Measurements from ENCODE around the gene HEPACAM.
"Not testable (repeated sequence)": the region's sequence is repeated elsewhere in the genome, so short reads cannot be mapped to it uniquely, and the experiment has no call there.

HEPACAM gene

DNA sequence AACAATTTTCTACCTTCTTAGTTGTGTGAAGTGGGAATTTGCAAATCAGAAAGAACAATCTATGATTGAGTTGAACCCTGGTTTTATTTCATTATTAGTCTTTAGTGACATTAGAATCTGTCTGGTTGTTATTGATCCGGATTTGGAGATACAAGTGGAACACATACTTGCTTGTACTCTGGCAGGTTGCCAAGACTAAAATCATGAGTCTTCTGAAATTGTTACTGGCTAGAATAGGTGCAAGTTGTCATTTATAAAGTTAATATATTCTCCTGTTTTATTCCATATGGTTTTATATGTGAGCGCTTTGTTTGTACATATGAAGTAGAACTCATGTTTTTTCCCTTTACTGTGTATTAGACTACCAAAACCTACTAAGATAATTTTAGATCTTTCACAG, 41.2 kb upstream of the HEPACAM start:
- ChIA-PET CTCF (no interaction called here), POLR2A (no interaction called here)
- DNase-seq (ENCODE audit: extremely low spot score): no peak
- TF ChIP-seq SUZ12 (IDR thresholded peaks at IDR 0.05) (no peak), BHLHE40 (IDR thresholded peaks at IDR 0.05; ENCODE audit: borderline replicate concordance) (no peak), ZNF384 (IDR thresholded peaks at IDR 0.05) (no peak), ELF4 (IDR thresholded peaks at IDR 0.05) (no peak), LEF1 (IDR thresholded peaks at IDR 0.05; ENCODE audit: borderline replicate concordance) (no peak), FOXK2 (IDR thresholded peaks at IDR 0.05) (no peak)
- TF ChIP-seq, protein P1, sequence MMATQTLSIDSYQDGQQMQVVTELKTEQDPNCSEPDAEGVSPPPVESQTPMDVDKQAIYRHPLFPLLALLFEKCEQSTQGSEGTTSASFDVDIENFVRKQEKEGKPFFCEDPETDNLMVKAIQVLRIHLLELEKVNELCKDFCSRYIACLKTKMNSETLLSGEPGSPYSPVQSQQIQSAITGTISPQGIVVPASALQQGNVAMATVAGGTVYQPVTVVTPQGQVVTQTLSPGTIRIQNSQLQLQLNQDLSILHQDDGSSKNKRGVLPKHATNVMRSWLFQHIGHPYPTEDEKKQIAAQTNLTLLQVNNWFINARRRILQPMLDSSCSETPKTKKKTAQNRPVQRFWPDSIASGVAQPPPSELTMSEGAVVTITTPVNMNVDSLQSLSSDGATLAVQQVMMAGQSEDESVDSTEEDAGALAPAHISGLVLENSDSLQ (IDR thresholded peaks at IDR 0.05): no peak

DNA sequence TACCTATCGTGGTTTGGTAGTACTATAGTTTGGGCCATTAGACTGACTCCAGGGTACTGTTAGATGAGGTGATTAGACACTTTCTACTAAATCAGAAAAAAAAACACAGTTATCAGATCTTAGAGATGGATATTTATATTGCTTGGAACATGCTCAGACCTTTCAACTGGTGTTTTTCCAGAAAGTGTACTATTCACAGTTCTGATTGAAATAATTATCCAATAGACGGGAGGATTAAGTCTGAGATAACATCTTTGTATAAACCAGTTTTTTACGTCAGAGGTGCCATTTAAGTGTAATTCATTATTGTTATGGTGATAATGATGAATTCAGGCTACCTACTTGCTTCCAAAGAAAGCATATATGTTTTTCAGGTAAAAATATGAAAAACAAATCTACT, 40.7 kb upstream of the HEPACAM start:
- TF ChIP-seq FOXM1 (IDR thresholded peaks at IDR 0.05; ENCODE audit: borderline replicate concordance) (no peak), SUZ12 (IDR thresholded peaks at IDR 0.05) (no peak), ELF4 (IDR thresholded peaks at IDR 0.05) (no peak), NFRKB (IDR thresholded peaks at IDR 0.05) (no peak), TARDBP (IDR thresholded peaks at IDR 0.05) (no peak), FOXK2 (IDR thresholded peaks at IDR 0.05) (no peak), ARNT (IDR thresholded peaks at IDR 0.05) (no peak), ZNF384 (IDR thresholded peaks at IDR 0.05) (no peak), HDGF (IDR thresholded peaks at IDR 0.05; ENCODE audit: borderline replicate concordance) (no peak), FOXA1 (IDR thresholded peaks at IDR 0.05) (no peak), CTBP1 (IDR thresholded peaks at IDR 0.05; ENCODE audit: borderline replicate concordance) (no peak), BHLHE40 (IDR thresholded peaks at IDR 0.05; ENCODE audit: borderline replicate concordance) (no peak), SP1 (IDR thresholded peaks at IDR 0.05) (no peak), L3MBTL2 (conservative IDR thresholded peaks at IDR 0.05) (no peak)
- TF ChIP-seq, protein P1 (IDR thresholded peaks at IDR 0.05): no peak
- DNase-seq (ENCODE audit: extremely low spot score): no peak
- CTCF ChIA-PET: no interaction called here
- POLR2A ChIA-PET: no interaction called here

DNA sequence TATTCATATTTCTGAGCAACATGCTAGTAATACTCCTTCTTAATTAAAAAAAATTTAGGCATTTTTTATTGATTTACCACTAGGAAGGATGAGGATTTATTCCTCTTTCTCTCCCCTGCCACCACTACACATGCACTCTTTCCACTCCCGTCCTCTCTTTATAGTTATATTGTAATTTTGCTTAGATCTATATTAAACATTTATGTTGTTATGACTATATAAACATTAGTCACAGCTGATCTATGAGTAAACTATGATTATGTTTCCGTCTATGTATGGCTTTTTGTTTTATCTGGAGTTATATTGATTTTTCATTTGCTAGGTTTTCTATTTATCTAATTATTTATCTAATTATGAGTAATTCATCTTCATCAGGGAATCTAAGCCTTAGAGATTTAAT, 36.0 kb upstream of the HEPACAM start:
- no peak for TF ChIP-seq ELF4 (IDR thresholded peaks at IDR 0.05)
- no peak for TF ChIP-seq FOXK2 (IDR thresholded peaks at IDR 0.05)
- TF ChIP-seq FOXM1 (IDR thresholded peaks at IDR 0.05; ENCODE audit: borderline replicate concordance): no peak
- TF ChIP-seq ZNF384 (IDR thresholded peaks at IDR 0.05): no peak
- TF ChIP-seq, protein P1 (IDR thresholded peaks at IDR 0.05): no peak
- no peak for TF ChIP-seq HDGF (IDR thresholded peaks at IDR 0.05; ENCODE audit: borderline replicate concordance)
- TF ChIP-seq LEF1 (IDR thresholded peaks at IDR 0.05; ENCODE audit: borderline replicate concordance): no peak
- TF ChIP-seq SP1 (IDR thresholded peaks at IDR 0.05): no peak
- TF ChIP-seq TARDBP (IDR thresholded peaks at IDR 0.05): no peak
- TF ChIP-seq FOXA1 (IDR thresholded peaks at IDR 0.05): no peak
- TF ChIP-seq ARNT (IDR thresholded peaks at IDR 0.05): no peak
- ChIA-PET CTCF (interaction anchor here (0.9 kb wide), 1 partner anchor 182 kb away, joined by 3 read pairs; no protein-coding TSS in a partner anchor), POLR2A (no interaction called here)
- no peak for DNase-seq (ENCODE audit: extremely low spot score)

DNA sequence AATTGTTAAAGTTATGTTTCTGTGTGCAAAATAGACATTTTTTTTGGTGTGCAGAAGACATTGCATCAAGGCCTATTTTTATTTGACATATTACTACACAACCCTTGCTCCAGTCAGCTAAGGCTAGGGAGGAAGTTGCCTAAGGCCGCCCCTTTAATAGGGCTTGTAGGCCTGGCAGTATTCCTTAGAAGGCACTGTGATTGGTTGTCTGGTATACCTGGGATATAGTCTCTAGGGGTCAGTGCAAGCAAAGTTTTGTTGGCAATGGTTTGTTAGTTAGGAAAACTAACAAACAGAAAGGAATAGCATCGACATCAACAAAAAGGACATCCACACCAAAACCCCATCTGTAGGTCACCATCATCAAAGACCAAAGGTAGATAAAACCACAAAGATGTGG, 35.1 kb upstream of the HEPACAM start:
- ChIA-PET POLR2A (no interaction called here), CTCF (interaction anchor here (0.9 kb wide), 1 partner anchor 183 kb away, joined by 3 read pairs; no protein-coding TSS in a partner anchor)
- TF ChIP-seq, protein P1 (IDR thresholded peaks at IDR 0.05): no peak
- TF ChIP-seq ARNT (IDR thresholded peaks at IDR 0.05) (no peak), HDGF (IDR thresholded peaks at IDR 0.05; ENCODE audit: borderline replicate concordance) (no peak), FOXM1 (IDR thresholded peaks at IDR 0.05; ENCODE audit: borderline replicate concordance) (no peak)
- DNase-seq (ENCODE audit: extremely low spot score): no peak

DNA sequence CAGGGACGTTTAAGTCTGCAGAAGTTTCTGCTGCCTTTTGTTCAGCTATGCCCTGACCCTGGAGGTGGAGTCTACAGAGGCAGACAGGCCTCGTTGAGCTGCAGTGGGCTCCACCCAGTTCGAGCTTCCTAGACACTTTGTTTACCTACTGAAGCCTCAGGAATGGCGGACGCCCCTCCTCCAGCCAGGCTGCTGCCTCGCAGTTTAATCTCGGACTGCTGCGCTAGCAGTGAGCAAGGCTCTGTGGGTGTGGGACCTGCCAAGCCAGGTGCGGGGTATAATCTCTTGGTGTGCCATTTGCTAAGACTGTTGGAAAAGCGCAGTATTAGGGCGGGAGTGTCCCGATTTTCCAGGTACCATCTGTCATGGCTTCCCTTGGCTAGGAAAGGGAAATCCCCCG, 32.4 kb upstream of the HEPACAM start:
- CTCF ChIA-PET; DNase-seq (ENCODE audit: extremely low spot score); POLR2A ChIA-PET: not testable (repeated sequence)

DNA sequence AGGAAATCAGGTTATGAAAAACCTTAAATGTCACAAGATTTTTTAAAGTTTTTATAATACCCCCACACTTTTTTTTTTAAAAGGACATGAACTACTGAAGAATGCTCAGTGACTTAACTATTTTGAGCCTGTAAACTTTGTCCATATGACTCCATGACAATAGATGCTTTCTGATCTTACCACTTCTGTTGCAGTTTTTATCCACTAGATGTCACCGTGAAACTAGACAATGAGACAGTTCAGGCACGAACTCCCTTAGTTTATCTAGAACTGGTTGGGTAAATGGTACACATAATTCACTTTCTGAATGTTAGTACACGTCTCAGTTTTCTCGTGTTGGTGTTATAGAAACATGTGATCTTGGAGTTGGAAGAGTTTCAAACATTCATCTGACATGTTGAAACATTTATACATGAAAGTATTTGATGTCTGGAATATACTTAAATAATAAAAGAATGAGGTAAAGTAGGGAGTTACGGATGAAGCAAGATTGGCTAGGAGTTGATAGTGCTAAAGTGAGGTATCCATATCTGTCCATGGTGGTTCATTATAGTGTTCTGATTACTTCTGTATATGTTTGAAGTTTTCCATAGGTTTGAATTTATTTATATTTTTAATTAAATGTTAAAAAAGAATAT, 26.2 kb upstream of the HEPACAM start:
- DNase-seq (ENCODE audit: extremely low spot score): peak; percentile 60
- ChIA-PET POLR2A (no interaction called here), CTCF (no interaction called here)
- TF ChIP-seq SP1 (IDR thresholded peaks at IDR 0.05) (no peak), BHLHE40 (IDR thresholded peaks at IDR 0.05; ENCODE audit: borderline replicate concordance) (no peak), LEF1 (IDR thresholded peaks at IDR 0.05; ENCODE audit: borderline replicate concordance) (no peak), TARDBP (IDR thresholded peaks at IDR 0.05) (no peak), FOXA1 (IDR thresholded peaks at IDR 0.05) (no peak), ZNF384 (IDR thresholded peaks at IDR 0.05) (no peak), FOXK2 (IDR thresholded peaks at IDR 0.05) (no peak), HDGF (IDR thresholded peaks at IDR 0.05; ENCODE audit: borderline replicate concordance) (no peak), NFRKB (IDR thresholded peaks at IDR 0.05) (no peak), ELF4 (IDR thresholded peaks at IDR 0.05) (no peak), SUZ12 (IDR thresholded peaks at IDR 0.05) (no peak), ARNT (IDR thresholded peaks at IDR 0.05) (no peak), CTBP1 (IDR thresholded peaks at IDR 0.05; ENCODE audit: borderline replicate concordance) (no peak), L3MBTL2 (conservative IDR thresholded peaks at IDR 0.05) (no peak), FOXM1 (IDR thresholded peaks at IDR 0.05; ENCODE audit: borderline replicate concordance) (no peak)
- TF ChIP-seq, protein P1 (IDR thresholded peaks at IDR 0.05): no peak

Measured in HEK293T (cell line).